Measurements from ENCODE around the gene ZDHHC7.

The ZDHHC7 gene

GRCh38 chr16:84973776-84974523 is 37.4 kb downstream of the ZDHHC7 start:
- no peak for DNase-seq (ENCODE audit: low read depth)
- H3K4me3 ChIP-seq (ENCODE audit: low read depth, low read length), result no peak overlapping the region
- no peak for TF ChIP-seq CTCF (conservative IDR thresholded peaks at IDR 0.05; ENCODE audit: low read depth, low read length)

GRCh38 chr16:84973236-84973635 is 38.1 kb downstream of the ZDHHC7 start:
- H3K4me3 ChIP-seq (ENCODE audit: low read depth, low read length), result no peak overlapping the region
- DNase-seq (ENCODE audit: low read depth), result no peak
- TF ChIP-seq CTCF (conservative IDR thresholded peaks at IDR 0.05; ENCODE audit: low read depth, low read length), result no peak

GRCh38 chr16:84970447-84971127 is 40.7 kb downstream of the ZDHHC7 start:
- TF ChIP-seq CTCF (conservative IDR thresholded peaks at IDR 0.05; ENCODE audit: low read depth, low read length), result peak; percentile 86
- peak; percentile 86 for DNase-seq (ENCODE audit: low read depth)
- no peak overlapping the region for H3K4me3 ChIP-seq (ENCODE audit: low read depth, low read length)

GRCh38 chr16:84967828-84968227 is 43.5 kb downstream of the ZDHHC7 start:
- H3K4me3 ChIP-seq (ENCODE audit: low read depth, low read length), result no peak overlapping the region
- no peak for DNase-seq (ENCODE audit: low read depth)
- no peak for TF ChIP-seq CTCF (conservative IDR thresholded peaks at IDR 0.05; ENCODE audit: low read depth, low read length)

- no peak for DNase-seq (ENCODE audit: low read depth)
- no peak overlapping the region for H3K4me3 ChIP-seq (ENCODE audit: low read depth, low read length)
- TF ChIP-seq CTCF (conservative IDR thresholded peaks at IDR 0.05; ENCODE audit: low read depth, low read length), result no peak
Measured at GRCh38 chr16:84965428-84966415, 45.6 kb downstream of the ZDHHC7 start.

- no peak for TF ChIP-seq CTCF (conservative IDR thresholded peaks at IDR 0.05; ENCODE audit: low read depth, low read length)
- no peak overlapping the region for H3K4me3 ChIP-seq (ENCODE audit: low read depth, low read length)
- no peak for DNase-seq (ENCODE audit: low read depth)
Measured at GRCh38 chr16:84964386-84965128, 46.8 kb downstream of the ZDHHC7 start.
